ENCODE data around the gene MAGEB6.
"Not testable (repeated sequence)": the region's sequence is repeated elsewhere in the genome, so short reads cannot be mapped to it uniquely, and the experiment has no call there.

Gene MAGEB6

GRCh38 chrX:26192204-26192603 lies at the start of gene MAGEB6:
MAGEB6 (plus strand) TSS chrX:26192440; CDS start chrX:26193847, 1,407 bp downstream.
- DNase-seq, result no peak

- DNase-seq, result no peak
Observed at GRCh38 chrX:26146024-26146423, 46.2 kb upstream of the MAGEB6 start.

- DNase-seq, result no peak
Observed at GRCh38 chrX:26160301-26160700, 31.9 kb upstream of the MAGEB6 start, which contains the start of gene MAGEB6B. MAGEB6B (plus strand) TSS chrX:26160601; CDS start chrX:26160601, 0 bp downstream.

DNA sequence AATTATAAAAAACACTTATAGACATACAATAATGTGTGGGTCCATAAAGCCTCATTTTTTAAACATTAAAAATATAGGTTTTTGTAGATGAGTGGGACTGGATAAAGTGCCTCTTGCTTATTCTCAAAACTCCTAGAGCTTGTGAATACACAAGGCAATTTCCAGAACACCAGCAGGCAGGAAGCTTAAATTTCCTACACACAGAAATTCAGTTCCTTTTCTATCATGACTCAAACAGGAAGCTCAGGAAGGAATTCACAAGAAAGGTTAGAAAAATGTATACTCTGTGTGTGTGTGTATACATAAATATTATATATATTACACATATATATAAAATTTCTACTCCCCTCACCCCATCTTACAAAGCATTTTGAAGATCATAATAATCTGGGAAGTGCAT lies 11.3 kb downstream of the MAGEB6 start:
- DNase-seq, result no peak

GRCh38 chrX:26204717-26205116 lies 12.5 kb downstream of the MAGEB6 start:
- DNase-seq, result not testable (repeated sequence)

DNA sequence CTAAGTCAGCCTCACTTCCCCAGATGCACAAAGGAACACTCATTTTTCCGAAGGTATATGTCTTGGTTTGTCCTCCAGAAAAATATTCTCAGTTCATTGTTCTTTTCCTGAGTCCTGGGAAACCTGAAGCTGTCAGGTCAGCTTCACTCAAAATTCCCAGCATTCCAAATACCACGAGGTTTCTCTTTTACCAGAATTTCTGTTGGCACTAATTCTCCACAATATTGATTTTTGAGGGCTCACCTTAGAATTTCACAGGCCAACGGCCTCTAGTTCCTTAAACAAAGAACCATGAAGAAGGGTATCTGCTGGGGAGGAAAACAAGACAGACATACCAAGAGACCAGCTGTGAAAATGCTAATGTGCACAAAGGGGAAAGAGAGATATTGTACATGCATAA lies 15.8 kb downstream of the MAGEB6 start:
- no peak for DNase-seq

- DNase-seq, result no peak
Observed at GRCh38 chrX:26215869-26216268, 23.6 kb downstream of the MAGEB6 start, which contains the start of gene MAGEB5. MAGEB5 (plus strand) TSS chrX:26216169; CDS start chrX:26217302, 1,133 bp downstream.

- no peak for DNase-seq
Observed at GRCh38 chrX:26219351-26219750, 27.1 kb downstream of the MAGEB6 start.

DNA sequence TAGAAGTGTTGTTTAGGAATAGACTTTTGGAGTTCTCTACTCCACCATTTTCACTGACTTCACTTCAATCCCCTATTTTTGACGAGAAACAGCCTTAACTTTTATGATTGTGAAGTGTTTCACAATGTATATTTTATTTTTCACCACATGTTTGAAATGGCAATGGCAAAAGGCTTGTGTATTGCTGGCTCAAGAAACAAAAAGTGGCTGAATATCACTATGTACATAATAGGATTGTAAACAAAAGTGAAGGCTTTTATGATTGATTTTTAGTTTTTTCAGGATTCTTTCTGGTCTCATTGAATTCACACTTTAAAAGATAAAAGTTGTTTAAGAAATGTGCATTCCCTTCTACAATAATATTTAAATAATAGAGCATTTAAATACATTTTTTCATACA lies 41.9 kb downstream of the MAGEB6 start:
- no peak for DNase-seq
